Stimulated activated CD4-positive, alpha-beta T cell treated with anti-CD3 and anti-CD28 coated beads, TNF-alpha, amount 100 ng/mL, for 48 hours (primary cell): ENCODE results near the gene PRKN.

ENCODE experiments used
- DNase-seq, 3 donors: peaks; one replicate each; pipeline ENCODE4 v3.0.0-alpha.2; 2020; ENCODE audit warnings: low read depth in 3 of 3

The PRKN gene

GRCh38 chr6:161417717-161418462, 1309.7 kb downstream of the PRKN start:
- DNase-seq: no peak

DNA sequence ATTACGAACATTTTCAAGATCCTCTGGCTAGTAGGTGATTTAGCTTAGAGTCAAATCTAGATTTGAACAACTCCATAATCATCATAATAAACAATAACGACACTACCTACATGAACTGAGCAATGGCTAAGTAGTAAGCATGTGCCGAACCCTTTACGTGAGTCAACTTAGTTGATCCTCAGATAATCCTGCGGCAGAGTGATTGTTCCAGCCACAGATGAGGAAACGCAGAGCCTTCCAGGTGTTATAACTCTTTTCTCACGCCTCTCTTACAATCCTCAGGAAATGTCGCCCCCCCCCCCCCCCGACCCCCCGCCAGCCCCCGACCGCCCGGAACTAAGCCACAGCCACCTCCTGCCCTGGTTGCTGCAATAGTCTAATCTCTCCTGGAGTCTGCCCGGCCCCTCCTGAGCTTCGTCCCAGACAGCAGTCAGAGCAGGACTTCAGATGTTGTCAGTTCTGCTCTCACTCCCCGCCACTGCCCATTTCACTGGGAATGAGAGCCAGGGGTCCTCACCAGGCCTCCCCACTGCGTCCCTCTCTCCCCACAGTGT, 1312.2 kb downstream of the PRKN start:
- no peak for DNase-seq

- DNase-seq: no peak
Observed at GRCh38 chr6:161414707-161415106, 1312.9 kb downstream of the PRKN start.

DNA sequence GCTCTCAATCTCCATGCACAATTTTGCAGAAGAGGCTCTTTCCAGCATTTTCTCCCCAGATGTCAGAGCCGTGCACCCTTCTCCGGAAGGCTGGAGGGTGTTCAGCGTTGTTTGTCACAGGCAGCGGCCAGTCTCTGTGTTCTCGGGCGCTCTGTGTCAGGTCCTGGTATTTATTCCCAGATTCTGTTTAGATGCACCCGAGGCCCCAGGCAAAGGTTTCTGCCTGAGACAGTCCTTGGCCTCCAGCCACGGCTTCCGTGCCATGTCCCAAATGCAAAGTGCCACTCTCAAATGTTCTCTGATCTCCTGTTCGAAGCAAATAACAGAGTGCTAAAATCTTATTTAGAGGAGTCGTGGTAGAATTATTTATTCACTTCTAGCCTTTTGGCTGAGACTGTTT, 1313.4 kb downstream of the PRKN start:
- no peak for DNase-seq

DNA sequence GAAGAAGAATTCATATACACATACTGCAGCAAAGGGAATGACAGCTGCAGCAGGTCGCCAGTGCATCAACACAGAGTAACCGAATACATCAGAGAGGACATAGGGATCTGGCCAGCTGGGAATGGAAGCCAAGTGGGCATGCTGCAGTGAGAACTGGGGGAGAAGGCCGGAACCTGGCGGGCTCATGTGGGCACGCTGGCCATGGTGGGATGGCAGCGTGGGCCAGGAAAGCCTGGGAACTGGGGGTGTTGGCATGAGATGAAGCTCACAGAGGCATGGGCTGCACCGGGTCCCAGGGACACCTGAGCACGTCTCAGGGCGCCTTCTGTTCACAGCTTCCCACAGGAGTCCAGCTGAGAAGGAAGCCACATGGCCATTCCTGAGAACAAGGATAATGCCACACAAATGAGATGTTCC, 1314.2 kb downstream of the PRKN start:
- no peak for DNase-seq

DNA sequence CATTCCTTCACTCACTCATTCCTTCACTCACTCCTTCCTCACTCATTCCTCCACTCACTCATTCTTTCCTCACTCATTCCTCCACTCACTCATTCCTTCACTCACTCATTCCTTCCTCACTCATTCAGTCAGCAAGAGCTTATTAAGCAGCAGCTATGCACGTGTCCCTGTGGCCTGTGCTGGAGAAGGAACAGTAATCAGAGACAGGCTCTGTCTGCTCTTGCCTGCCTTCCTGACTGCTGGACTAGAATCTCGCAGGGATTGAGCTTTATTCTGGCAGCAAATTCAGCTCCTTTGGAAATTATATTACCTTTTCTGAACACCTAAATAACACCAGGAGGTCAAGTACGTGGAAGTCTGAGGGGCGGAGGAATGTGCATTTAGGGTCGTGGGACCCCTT, 1314.8 kb downstream of the PRKN start:
- no peak for DNase-seq

GRCh38 chr6:161411265-161411944, 1316.2 kb downstream of the PRKN start:
- DNase-seq: no peak

- DNase-seq: no peak
Observed at GRCh38 chr6:161410736-161411135, 1316.8 kb downstream of the PRKN start.

- no peak for DNase-seq
Observed at GRCh38 chr6:161410076-161410475, 1317.5 kb downstream of the PRKN start.

DNA sequence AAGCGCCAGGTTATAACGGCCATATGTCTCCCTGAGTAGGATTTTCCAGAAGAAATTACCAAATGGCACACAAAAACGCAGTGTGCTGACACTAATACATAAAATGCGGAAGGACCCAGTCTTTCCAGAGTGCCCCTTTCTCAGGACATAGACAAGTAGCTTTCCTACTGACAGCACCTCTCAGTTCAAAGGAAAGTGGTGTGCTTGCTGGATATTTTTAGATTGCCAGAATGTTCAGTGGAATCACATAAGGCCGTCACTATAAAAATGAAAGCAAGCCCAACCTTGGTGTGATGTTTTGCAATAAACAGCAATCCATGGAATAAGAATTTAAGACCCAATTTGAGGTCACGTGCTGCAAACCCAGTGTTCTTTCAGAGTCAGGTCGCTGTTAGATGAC, 1318.2 kb downstream of the PRKN start:
- DNase-seq: no peak

- DNase-seq: no peak
Observed at GRCh38 chr6:161408041-161408440, 1319.5 kb downstream of the PRKN start.

- DNase-seq: no peak
Observed at GRCh38 chr6:161407581-161407980, 1320.0 kb downstream of the PRKN start.

DNA sequence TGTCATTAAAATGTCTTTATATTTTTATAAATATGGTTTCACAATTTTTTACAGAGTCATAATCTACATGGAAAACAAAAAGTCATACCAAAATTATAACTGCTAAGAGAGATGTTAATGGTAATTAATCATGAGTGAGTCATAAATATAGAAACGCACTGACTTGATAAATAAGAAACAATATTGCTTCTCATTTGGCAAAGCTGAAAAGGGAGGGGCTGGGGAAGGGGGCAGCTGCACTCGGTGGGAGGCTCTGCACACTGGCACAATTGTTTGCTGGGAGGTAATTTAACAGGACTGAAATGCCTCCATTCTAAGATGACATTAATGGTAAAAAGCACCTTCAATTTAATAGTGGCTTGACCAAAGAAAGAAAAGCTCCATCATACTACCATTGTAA, 1320.5 kb downstream of the PRKN start:
- DNase-seq: no peak

- no peak for DNase-seq
Observed at GRCh38 chr6:161406646-161407045, 1320.9 kb downstream of the PRKN start.

DNA sequence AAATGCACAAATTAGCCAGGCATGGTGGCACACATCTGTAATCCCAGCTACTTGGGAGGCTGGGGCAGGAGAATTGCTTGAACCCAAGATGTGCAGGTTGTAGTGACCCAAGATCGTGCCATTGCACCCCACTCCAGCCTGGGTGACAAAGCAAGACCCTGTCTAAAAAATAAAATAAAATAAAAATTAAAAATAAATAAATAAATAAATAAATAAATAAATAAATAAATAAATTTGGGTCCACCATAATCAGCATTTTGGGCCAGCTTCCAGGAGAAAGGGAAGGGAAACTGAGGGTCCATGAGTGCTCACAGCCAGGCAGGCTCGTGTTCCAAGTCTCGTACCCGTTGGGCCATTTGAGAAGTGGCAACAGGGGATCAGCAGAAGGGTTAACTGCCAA, 1322.1 kb downstream of the PRKN start:
- no peak for DNase-seq

- no peak for DNase-seq
Observed at GRCh38 chr6:161403717-161404116, 1323.8 kb downstream of the PRKN start.

DNA sequence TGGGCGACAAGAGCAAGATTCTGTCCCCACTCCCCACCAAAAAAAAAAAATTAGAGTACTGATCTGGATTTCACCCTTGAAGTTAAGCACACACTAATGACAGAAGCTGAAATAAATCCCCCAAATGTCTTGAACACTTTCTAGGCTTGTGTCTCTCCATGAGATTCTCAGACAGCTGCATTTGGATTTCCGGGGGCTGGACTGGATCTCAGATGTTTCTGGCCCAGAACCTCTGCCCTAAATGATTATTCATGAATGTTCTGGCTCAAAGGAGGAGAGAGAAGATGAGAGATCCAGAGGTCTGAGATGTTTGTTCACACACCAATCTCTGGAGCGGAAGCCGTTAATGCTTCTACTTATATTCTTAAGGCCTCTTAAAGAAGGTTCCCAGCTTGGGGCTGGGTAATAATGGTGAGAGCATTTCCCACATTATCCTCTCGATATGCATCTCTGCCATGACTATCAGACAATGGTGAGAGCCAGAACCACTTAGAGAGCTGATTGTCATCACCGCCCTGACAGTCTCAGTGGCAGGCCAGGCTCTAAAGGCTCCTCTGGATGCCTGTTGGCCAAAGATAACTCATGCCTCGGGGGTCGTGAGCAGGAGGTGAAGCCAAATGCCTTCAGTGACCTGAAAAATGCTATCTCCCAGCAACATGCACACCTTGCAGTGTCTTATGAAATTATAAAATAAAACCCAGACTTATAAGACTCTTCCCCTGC, 1325.8 kb downstream of the PRKN start:
- DNase-seq: no peak

- no peak for DNase-seq
Observed at GRCh38 chr6:161400671-161401070, 1326.9 kb downstream of the PRKN start.

DNA sequence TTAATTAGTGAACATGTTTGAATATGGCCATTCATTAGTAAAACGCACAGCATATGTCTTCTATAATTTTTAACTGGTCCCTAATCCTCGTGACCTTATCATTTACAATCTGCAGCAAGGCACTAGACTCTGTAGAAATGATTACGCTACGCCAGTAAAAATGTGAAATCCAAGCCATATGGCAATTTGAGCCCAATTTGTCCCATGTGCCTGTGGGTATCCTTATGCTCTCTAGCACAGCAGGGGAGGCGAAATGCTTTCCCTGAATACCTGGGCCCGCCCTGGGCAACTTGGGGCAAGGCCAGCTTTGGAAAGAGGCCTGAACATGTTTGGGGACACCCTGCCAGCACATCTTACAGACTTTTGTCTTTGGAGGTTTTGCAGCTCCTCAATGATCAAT, 1331.0 kb downstream of the PRKN start:
- no peak for DNase-seq

- DNase-seq: no peak
Observed at GRCh38 chr6:161395716-161396231, 1331.8 kb downstream of the PRKN start.

- no peak for DNase-seq
Observed at GRCh38 chr6:161394437-161394836, 1333.1 kb downstream of the PRKN start.

DNA sequence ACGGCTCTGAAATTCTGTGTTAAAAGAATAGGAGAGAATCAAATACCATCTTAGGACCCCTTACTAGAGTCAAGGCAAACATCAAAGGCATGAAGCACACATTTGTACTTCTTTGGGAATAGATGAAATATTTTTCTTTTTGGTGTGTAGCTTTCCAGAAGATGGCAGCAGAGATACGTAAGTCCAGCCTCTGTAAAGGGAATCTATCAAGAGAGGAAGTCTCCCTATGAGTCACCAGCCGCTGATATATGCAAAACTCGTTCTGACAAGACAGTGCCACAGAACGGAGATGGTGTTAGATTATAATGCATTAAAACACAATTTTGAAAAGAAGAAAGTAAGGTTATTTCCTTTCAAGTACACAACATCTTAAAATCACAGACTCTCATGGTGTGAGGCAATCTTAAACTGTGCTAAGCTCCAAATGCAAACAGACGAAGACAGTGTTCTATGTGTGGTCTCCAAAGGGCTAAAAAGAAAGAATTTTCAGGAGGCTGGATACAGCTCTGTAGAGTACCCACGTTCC, 1333.7 kb downstream of the PRKN start:
- peak; percentile 26 to 50 (median 40) for DNase-seq
